ENCODE data around the gene PRDX3. TPM values are rescaled to one million over a fixed set of nuclear protein-coding genes. Genes with fewer than 3 reads are reported as not detected.

Gene PRDX3
- 304 and 376 TPM in 2 replicates for total RNA-seq (2014; rRNA removed; shearing (Covaris generic))

- H3K36me3 ChIP-seq = peaks cover 38% of the 10 kb centered on the region
- peak within 1 kb of the TSS; percentile 86 for H3K27ac ChIP-seq
- peak within 1 kb of the TSS; percentile 85 for H3K4me3 ChIP-seq
- H3K9me3 ChIP-seq (replicated peaks) = no peaks in the 10 kb centered on the region
- H3K4me1 ChIP-seq (replicated peaks) = peaks cover 4% of the 10 kb centered on the region
- DNase-seq (ENCODE audit: low read depth in 1 of 2, low spot score in 2 of 2) = peak; percentile 96 to 97
- no peaks in the 10 kb centered on the region for H3K27me3 ChIP-seq (replicated peaks)
Observed at GRCh38 chr10:119178372-119179119, at the start of gene PRDX3. Gene PRDX3, minus strand, starts transcription at chr10:119178812. Its CDS starts 22 bp downstream, at chr10:119178790.

DNA sequence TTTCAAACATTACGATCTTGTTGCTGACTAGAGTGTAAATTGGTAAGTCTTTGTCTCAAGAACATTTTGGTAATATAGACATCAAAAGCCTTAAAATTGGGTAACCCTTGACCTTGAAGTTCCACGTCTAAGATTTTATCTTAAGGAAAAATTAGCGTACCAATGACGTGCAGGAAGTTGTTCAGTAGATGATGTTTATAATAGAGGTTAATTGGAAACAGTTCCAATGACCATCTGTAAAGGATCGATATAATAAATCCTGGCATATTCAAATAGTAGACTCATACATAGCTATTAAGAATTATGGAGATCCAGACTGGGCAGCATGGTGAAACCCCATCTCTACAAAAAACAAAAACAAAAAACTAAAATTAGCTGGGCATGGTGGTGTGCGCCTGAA lies 49.2 kb upstream of the PRDX3 start:
- 0 out of 2 replicates have a peak, but pooled peaks cover 4% of the 10 kb centered on the region for H3K9me3 ChIP-seq (replicated peaks)
- H3K27me3 ChIP-seq (replicated peaks) = no peaks in the 10 kb centered on the region
- no peak overlapping the region for H3K27ac ChIP-seq
- no peaks in the 10 kb centered on the region for H3K36me3 ChIP-seq
- no peak overlapping the region for H3K4me3 ChIP-seq
- peaks cover 10% of the 10 kb centered on the region for H3K4me1 ChIP-seq (replicated peaks)
- no peak for DNase-seq (ENCODE audit: low read depth in 1 of 2, low spot score in 2 of 2)

DNA sequence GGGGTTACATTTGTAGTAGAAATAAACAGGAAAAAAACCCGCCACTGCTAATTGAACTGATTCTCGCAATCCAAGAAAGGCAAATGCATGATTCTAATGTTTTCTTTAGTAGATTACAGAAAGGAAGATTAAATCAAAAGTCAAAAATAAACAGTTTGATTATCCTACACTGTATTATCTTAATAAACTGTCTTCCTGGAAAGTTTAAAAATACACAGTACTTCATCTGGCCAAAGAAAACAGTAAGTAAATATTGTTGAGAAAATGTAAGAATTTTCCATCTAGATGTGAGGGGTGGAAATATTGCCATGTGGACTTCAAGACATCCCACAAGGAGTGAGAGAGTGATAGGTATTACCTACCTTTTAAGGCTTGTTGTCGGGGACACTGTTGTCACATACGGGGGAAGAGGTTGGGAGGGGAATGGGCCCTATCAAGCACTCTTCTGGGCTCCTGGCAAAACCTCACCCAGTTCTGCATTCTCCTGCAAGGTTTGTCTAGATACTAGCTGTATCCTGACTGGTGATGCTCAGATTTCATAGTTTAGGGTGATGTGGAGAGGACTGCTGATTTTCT lies 46.6 kb upstream of the PRDX3 start:
- no peaks in the 10 kb centered on the region for H3K27me3 ChIP-seq (replicated peaks)
- H3K4me1 ChIP-seq (replicated peaks) = peaks cover 8% of the 10 kb centered on the region; the same call in 1 of the 2 replicates
- no peak for DNase-seq (ENCODE audit: low read depth in 1 of 2, low spot score in 2 of 2)
- no peak overlapping the region for H3K4me3 ChIP-seq
- H3K36me3 ChIP-seq = no peaks in the 10 kb centered on the region
- H3K9me3 ChIP-seq (replicated peaks) = no peaks in the 10 kb centered on the region
- no peak overlapping the region for H3K27ac ChIP-seq

DNA sequence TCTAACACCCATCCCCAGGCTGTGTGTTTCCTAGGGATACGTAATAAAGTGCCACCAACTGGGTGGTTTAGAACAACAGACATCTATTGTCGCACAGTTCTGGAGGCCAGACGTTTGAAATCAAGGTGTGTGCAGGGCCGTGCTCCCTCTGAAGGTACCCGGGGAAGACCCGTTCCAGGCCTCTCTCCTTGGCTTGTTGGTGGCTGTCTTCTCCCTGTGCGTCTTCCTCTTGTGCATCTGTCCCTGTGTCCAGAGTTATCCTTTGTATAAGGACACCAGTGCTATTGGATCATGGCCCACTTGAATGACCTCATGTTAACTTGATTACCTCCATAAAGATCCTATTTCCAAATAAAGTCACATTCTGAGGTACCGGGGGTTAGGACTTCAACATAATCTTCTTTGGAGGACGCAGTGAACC lies 44.4 kb upstream of the PRDX3 start:
- Histone ChIP-seq H3K4me3 (no peak overlapping the region), H3K36me3 (no peaks in the 10 kb centered on the region), H3K27me3 (replicated peaks) (no peaks in the 10 kb centered on the region), H3K9me3 (replicated peaks) (no peaks in the 10 kb centered on the region), H3K27ac (no peak overlapping the region), H3K4me1 (replicated peaks) (peaks cover 8% of the 10 kb centered on the region; the same call in 1 of the 2 replicates)
- DNase-seq (ENCODE audit: low read depth in 1 of 2, low spot score in 2 of 2) = no peak

- DNase-seq (ENCODE audit: low read depth in 1 of 2, low spot score in 2 of 2) = no peak
- Histone ChIP-seq H3K4me1 (replicated peaks) (peaks cover 8% of the 10 kb centered on the region; the same call in 1 of the 2 replicates), H3K27ac (no peak overlapping the region), H3K36me3 (no peaks in the 10 kb centered on the region), H3K9me3 (replicated peaks) (no peaks in the 10 kb centered on the region), H3K27me3 (replicated peaks) (no peaks in the 10 kb centered on the region), H3K4me3 (no peak overlapping the region)
Observed at GRCh38 chr10:119222537-119222936, 43.9 kb upstream of the PRDX3 start.

DNA sequence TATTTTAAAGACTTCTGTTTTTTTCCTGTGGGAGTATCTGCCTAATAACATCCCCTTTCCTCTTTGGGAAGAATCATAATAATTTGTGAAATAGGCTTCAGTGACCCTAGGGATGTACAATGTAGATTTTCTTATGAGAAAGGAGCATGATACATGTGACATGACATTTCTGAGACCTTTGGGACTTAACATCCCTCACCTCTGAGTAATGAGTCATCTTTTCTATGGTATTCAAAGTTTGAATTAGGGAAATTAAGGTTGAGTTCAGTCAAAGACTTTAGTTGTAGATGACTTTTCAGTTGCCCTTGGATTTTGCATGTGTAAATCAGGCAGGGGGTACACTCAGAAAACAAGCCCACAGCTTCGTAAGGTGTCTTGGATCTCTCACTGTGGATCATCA lies 43.1 kb upstream of the PRDX3 start:
- no peak overlapping the region for H3K4me3 ChIP-seq
- no peaks in the 10 kb centered on the region for H3K9me3 ChIP-seq (replicated peaks)
- DNase-seq (ENCODE audit: low read depth in 1 of 2, low spot score in 2 of 2) = no peak
- H3K27me3 ChIP-seq (replicated peaks) = no peaks in the 10 kb centered on the region
- no peaks in the 10 kb centered on the region for H3K36me3 ChIP-seq
- peaks cover 8% of the 10 kb centered on the region; the same call in 1 of the 2 replicates for H3K4me1 ChIP-seq (replicated peaks)
- H3K27ac ChIP-seq = no peak overlapping the region

DNA sequence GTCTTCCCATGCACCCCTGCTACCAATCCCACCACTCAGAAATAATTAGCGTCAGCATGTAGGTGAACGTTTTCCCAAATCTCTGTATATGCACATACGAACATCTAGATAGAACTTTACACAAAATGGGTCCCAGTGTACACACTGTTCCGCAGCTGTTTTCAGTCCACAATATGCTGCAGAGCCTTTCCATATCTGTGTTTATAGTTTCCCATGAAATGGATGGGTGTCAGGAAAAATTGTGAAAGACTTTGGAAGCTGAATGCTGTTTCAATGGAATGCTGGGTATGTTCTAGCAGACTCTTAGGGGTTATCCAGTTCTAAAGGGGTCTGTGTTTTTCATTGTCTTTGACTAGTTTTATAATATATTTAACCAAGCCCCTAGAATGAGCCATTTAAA lies 42.6 kb upstream of the PRDX3 start:
- Histone ChIP-seq H3K4me1 (replicated peaks) (peaks cover 8% of the 10 kb centered on the region; the same call in 1 of the 2 replicates), H3K27me3 (replicated peaks) (no peaks in the 10 kb centered on the region), H3K36me3 (no peaks in the 10 kb centered on the region), H3K4me3 (no peak overlapping the region), H3K9me3 (replicated peaks) (no peaks in the 10 kb centered on the region), H3K27ac (no peak overlapping the region)
- no peak for DNase-seq (ENCODE audit: low read depth in 1 of 2, low spot score in 2 of 2)

DNA sequence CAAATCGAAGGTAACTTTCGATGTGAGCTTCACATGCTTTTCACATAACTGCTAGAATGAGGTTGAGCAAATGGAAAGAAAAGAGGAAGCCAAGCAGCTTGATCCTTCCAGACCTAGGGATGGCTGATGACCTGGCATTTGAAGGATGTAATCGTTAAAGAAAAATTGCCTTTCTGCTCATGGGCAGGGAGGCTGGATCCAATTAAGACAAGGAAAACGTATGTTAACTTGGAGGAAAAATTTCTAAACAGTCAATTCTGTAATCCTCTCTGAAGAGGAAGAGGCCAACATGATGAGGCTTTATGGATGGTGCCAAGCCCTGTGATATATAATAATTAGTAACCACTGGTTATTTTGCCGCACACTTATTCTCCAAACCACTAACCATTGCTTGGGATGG lies 41.3 kb upstream of the PRDX3 start:
- Histone ChIP-seq H3K9me3 (replicated peaks) (no peaks in the 10 kb centered on the region), H3K4me3 (no peak overlapping the region), H3K4me1 (replicated peaks) (peaks cover 8% of the 10 kb centered on the region; the same call in 1 of the 2 replicates), H3K36me3 (no peaks in the 10 kb centered on the region), H3K27me3 (replicated peaks) (no peaks in the 10 kb centered on the region), H3K27ac (no peak overlapping the region)
- DNase-seq (ENCODE audit: low read depth in 1 of 2, low spot score in 2 of 2) = no peak

GRCh38 chr10:119217991-119218490 lies 39.4 kb upstream of the PRDX3 start:
- H3K9me3 ChIP-seq (replicated peaks) = no peaks in the 10 kb centered on the region
- no peaks in the 10 kb centered on the region for H3K27me3 ChIP-seq (replicated peaks)
- H3K4me1 ChIP-seq (replicated peaks) = peaks cover 11% of the 10 kb centered on the region; the same call in 1 of the 2 replicates
- H3K36me3 ChIP-seq = peaks cover 2% of the 10 kb centered on the region; the same call in 1 of the 2 replicates
- no peak for DNase-seq (ENCODE audit: low read depth in 1 of 2, low spot score in 2 of 2)
- no peak overlapping the region for H3K4me3 ChIP-seq
- no peak overlapping the region for H3K27ac ChIP-seq

DNA sequence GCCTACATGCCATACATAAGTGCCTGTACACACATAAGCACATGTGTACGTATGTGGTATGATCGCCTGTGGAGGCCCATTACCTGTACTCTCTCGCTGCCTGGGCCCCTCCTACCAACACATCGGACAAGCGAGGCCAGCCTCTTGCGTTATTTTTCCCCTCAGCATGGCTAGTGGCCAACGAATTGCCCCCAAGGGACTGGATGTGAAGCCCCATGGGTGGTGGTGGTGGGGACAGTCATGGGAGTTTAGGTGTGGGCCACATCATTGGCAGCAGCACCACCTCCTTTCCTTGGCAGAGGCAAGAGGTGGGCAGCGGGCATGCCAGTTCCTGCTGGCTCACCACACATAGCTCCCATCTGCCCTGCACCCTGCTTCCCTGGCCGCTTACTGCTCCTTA lies 38.8 kb upstream of the PRDX3 start:
- H3K36me3 ChIP-seq = peaks cover 7% of the 10 kb centered on the region
- DNase-seq (ENCODE audit: low read depth in 1 of 2, low spot score in 2 of 2) = no peak
- H3K4me3 ChIP-seq = no peak overlapping the region
- H3K9me3 ChIP-seq (replicated peaks) = no peaks in the 10 kb centered on the region
- H3K4me1 ChIP-seq (replicated peaks) = peaks cover 16% of the 10 kb centered on the region
- no peaks in the 10 kb centered on the region for H3K27me3 ChIP-seq (replicated peaks)
- H3K27ac ChIP-seq = no peak overlapping the region

DNA sequence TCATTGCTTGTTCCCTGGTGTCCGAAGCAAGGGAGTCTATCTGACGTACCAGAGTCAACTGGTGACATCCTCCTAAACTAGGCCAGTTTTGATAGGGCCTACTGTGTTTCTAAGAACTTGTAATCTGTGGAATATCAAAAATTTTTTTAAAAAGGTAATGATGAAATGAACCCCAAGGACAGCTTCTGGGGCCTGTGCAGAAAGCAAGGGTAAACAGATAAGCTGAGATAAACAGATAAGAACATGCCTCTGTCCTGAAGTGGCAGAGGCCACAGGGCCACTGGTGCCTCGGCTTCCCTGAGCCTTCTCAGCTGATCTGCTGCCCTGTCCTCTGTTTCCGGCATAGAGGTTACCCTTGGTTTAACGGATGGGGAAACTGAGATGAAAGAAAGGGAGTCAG lies 37.5 kb upstream of the PRDX3 start:
- peaks cover 16% of the 10 kb centered on the region for H3K36me3 ChIP-seq
- DNase-seq (ENCODE audit: low read depth in 1 of 2, low spot score in 2 of 2) = no peak
- no peak overlapping the region for H3K27ac ChIP-seq
- no peak overlapping the region for H3K4me3 ChIP-seq
- no peaks in the 10 kb centered on the region for H3K27me3 ChIP-seq (replicated peaks)
- H3K4me1 ChIP-seq (replicated peaks) = peaks cover 20% of the 10 kb centered on the region
- no peaks in the 10 kb centered on the region for H3K9me3 ChIP-seq (replicated peaks)

- Histone ChIP-seq H3K4me3 (no peak overlapping the region), H3K9me3 (replicated peaks) (no peaks in the 10 kb centered on the region), H3K27ac (no peak overlapping the region), H3K36me3 (peaks cover 16% of the 10 kb centered on the region), H3K4me1 (replicated peaks) (peaks cover 27% of the 10 kb centered on the region), H3K27me3 (replicated peaks) (no peaks in the 10 kb centered on the region)
- DNase-seq (ENCODE audit: low read depth in 1 of 2, low spot score in 2 of 2) = no peak
Observed at GRCh38 chr10:119215371-119215770, 36.8 kb upstream of the PRDX3 start.

DNA sequence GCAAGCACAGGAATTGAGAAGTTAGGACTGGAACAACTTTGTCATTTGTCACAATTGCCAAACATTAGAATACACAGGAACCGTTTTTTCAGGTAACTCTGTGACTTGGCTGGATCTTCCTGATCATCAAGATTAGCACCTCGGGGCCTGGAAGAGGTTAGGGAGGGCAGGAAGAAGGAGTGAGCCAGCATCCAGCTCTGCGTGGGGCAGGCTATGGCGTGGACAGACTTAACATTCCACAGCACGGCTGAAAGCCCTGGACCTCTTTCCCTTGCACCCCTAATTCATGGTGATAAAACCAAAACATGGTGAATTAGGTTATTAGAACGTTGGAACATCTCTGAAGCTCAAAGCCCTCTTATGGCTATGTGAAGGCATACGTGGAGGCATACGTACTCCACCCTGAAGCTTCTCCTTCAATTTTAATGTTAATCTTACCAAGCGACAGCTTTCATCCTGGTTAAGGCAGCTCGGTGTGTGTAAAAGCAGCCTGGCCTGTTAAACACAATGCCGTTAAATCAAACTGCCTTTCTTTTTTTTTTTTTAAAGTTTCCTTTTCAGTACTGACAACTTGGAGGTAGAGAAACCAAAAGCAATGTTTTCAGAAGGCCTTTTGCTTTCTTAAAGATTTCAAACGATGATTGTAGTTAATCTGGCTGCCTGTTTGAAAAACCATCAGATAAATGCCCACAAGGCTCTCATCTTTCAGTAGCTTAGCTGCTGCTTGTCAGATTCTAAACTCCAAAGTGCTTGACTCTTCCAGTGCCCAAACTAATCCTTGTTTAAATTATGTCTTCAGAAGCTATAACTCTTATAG lies 33.2 kb upstream of the PRDX3 start:
- peak overlapping the region; percentile 80 for H3K27ac ChIP-seq
- DNase-seq (ENCODE audit: low read depth in 1 of 2, low spot score in 2 of 2) = peak in 1 of 2 experiments; percentile 46
- peaks cover 24% of the 10 kb centered on the region for H3K36me3 ChIP-seq
- H3K4me1 ChIP-seq (replicated peaks) = peaks cover 46% of the 10 kb centered on the region
- H3K4me3 ChIP-seq = no peak overlapping the region
- H3K27me3 ChIP-seq (replicated peaks) = no peaks in the 10 kb centered on the region
- no peaks in the 10 kb centered on the region for H3K9me3 ChIP-seq (replicated peaks)

All from SJSA1 (cell line).